HepG2 (cell line): ENCODE measurements around the gene SFT2D1. TPM values are rescaled to one million over a fixed set of nuclear protein-coding genes. Genes with fewer than 3 reads are reported as not detected.

ENCODE experiments used
- FOSL2 ChIP-seq: sonication (generic); formaldehyde crosslinking; IDR thresholded peaks from 2 replicates; pipeline ENCODE4 v1.4.0; 2020; ENCODE audit warnings: missing genetic modification reagents
- GPN1 ChIP-seq: sonication (generic); formaldehyde crosslinking; IDR thresholded peaks from 2 replicates; pipeline ENCODE4 v1.5.1; 2020; ENCODE audit warnings: missing genetic modification reagents, borderline replicate concordance
- JDP2 ChIP-seq: sonication (generic); formaldehyde crosslinking; IDR thresholded peaks from 2 replicates; pipeline ENCODE4 v1.8.1; 2022; ENCODE audit warnings: missing genetic modification reagents, borderline replicate concordance
- NCOA5 ChIP-seq: sonication (generic); formaldehyde crosslinking; IDR thresholded peaks from 2 replicates; pipeline ENCODE4 v1.4.0; 2020; ENCODE audit warnings: missing genetic modification reagents
- NFATC3 ChIP-seq: sonication (generic); formaldehyde crosslinking; IDR thresholded peaks from 2 replicates; pipeline ENCODE4 v1.5.1; 2020; ENCODE audit warnings: mild to moderate bottlenecking, missing genetic modification reagents
- ONECUT2 ChIP-seq: sonication (generic); formaldehyde crosslinking; IDR thresholded peaks from 2 replicates; pipeline ENCODE4 v1.4.0; 2020; ENCODE audit warnings: missing genetic modification reagents
- RFX1 ChIP-seq: fragments of 450-650 bp; IDR thresholded peaks from 2 replicates; pipeline ENCODE4 v1.6.1; 2017
- YY1 ChIP-seq: IDR thresholded peaks from 2 replicates; pipeline ENCODE4 v1.6.1; 2011; ENCODE audit warnings: low read length, low read depth, moderate library complexity, mild to moderate bottlenecking; ENCODE audit not compliant: insufficient read depth, insufficient replicate concordance
- ZFX ChIP-seq: sonication (generic); formaldehyde crosslinking; IDR thresholded peaks from 2 replicates; pipeline ENCODE4 v1.4.0; 2020; ENCODE audit warnings: mild to moderate bottlenecking, low read depth, missing genetic modification reagents, moderate library complexity
- ZNF207 ChIP-seq: fragments of 450-650 bp; IDR thresholded peaks from 2 replicates; pipeline ENCODE4 v1.6.1; 2016; ENCODE audit warnings: antibody characterized with exemption, borderline replicate concordance
- ZNF556 ChIP-seq: sonication (generic); formaldehyde crosslinking; IDR thresholded peaks from 2 replicates; pipeline ENCODE4 v1.4.0; 2020; ENCODE audit warnings: mild to moderate bottlenecking, missing genetic modification reagents, borderline replicate concordance
- polyA plus RNA-seq, 8 experiments: library from polyadenylated mRNA; depleted of rRNA in 3 of 8; stranded (reverse) in 7 of 8; unstranded in 1 of 8; fragments of >200 nt; fragmentation: Illumina TruSeq in 4 of 8; extraction: Trizol in 4 of 8; gene quantifications; 2 replicates each; pipeline versions ENCODE4 v1.2.1 to v1.2.3, GENCODE V29; 2011 to 2016; ENCODE audit warnings: low read depth in 4 of 8, missing spikeins in 1 of 8, mixed read lengths in 1 of 8; ENCODE audit not compliant: insufficient read depth in 1 of 8
- total RNA-seq, 5 experiments: library from RNA; depleted of rRNA; stranded (reverse); fragments of >200 nt; fragmentation: Illumina TruSeq; extraction: Trizol; gene quantifications; 2 replicates each; pipeline ENCODE4 v1.2.3, GENCODE V29; 2016; ENCODE audit warnings: low read depth in 1 of 5
- TF ChIP-seq, protein P1 (sequence below): sonication (generic); formaldehyde crosslinking; IDR thresholded peaks from 2 replicates; pipeline ENCODE4 v1.4.0; 2020; ENCODE audit warnings: mild to moderate bottlenecking, missing genetic modification reagents
- TF ChIP-seq, protein P2 (sequence below): sonication (generic); formaldehyde crosslinking; IDR thresholded peaks from 2 replicates; pipeline ENCODE4 v1.5.0; 2020; ENCODE audit warnings: missing genetic modification reagents
- TF ChIP-seq, protein P3 (sequence below): sonication (generic); formaldehyde crosslinking; IDR thresholded peaks from 2 replicates; pipeline ENCODE4 v1.4.0; 2020; ENCODE audit warnings: missing genetic modification reagents, borderline replicate concordance
- TF ChIP-seq, protein P4 (sequence below): sonication (generic); formaldehyde crosslinking; IDR thresholded peaks from 2 replicates; pipeline ENCODE4 v1.4.0; 2020; ENCODE audit warnings: missing genetic modification reagents
- TF ChIP-seq, protein P5 (sequence below): sonication (generic); formaldehyde crosslinking; IDR thresholded peaks from 2 replicates; pipeline ENCODE4 v1.4.0; 2020; ENCODE audit warnings: missing genetic modification reagents

Gene SFT2D1
- total and polyA plus RNA-seq, 2 of the 13 experiments (the other 11 are each of a cell fraction or from before 2014, with no cell fraction given), result 115 to 147 TPM

DNA sequence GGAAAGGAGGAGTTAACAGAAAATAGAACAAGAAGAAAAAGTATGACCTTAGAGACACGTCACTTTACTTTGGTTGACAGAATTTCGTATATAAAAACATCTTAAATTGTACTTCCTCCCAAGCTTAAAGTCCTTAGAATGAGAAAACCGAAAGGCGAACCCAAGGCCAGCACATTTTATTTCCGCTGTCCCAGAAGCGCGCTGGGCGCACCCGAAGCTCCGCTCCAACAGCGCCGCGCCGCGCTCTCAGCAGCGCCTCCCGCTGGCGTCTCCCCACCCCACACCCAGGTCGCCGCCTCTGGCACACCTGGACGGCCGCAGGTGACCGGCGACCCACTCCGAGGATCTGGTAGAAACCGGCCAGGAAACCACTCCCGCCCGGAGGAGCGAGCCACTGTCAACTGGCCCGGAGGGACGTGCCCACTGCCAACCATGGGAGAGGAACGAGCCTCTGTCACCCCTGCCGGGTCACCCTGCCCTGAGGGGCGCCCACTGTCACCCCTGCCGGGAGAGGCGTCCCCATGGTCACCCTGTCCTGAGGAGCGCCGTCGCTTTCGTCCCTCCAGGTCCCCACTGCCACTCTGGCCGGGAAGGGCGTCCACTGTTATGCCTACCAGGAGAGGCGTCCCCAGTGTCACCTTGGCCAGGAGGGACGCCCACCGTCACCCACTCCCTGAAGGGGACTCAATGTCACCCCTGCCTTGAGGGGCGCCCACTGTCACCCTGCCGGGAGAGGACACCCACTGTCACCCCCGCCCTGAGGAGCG, 39.6 kb upstream of the SFT2D1 start (continued):
- TF ChIP-seq, protein P1, sequence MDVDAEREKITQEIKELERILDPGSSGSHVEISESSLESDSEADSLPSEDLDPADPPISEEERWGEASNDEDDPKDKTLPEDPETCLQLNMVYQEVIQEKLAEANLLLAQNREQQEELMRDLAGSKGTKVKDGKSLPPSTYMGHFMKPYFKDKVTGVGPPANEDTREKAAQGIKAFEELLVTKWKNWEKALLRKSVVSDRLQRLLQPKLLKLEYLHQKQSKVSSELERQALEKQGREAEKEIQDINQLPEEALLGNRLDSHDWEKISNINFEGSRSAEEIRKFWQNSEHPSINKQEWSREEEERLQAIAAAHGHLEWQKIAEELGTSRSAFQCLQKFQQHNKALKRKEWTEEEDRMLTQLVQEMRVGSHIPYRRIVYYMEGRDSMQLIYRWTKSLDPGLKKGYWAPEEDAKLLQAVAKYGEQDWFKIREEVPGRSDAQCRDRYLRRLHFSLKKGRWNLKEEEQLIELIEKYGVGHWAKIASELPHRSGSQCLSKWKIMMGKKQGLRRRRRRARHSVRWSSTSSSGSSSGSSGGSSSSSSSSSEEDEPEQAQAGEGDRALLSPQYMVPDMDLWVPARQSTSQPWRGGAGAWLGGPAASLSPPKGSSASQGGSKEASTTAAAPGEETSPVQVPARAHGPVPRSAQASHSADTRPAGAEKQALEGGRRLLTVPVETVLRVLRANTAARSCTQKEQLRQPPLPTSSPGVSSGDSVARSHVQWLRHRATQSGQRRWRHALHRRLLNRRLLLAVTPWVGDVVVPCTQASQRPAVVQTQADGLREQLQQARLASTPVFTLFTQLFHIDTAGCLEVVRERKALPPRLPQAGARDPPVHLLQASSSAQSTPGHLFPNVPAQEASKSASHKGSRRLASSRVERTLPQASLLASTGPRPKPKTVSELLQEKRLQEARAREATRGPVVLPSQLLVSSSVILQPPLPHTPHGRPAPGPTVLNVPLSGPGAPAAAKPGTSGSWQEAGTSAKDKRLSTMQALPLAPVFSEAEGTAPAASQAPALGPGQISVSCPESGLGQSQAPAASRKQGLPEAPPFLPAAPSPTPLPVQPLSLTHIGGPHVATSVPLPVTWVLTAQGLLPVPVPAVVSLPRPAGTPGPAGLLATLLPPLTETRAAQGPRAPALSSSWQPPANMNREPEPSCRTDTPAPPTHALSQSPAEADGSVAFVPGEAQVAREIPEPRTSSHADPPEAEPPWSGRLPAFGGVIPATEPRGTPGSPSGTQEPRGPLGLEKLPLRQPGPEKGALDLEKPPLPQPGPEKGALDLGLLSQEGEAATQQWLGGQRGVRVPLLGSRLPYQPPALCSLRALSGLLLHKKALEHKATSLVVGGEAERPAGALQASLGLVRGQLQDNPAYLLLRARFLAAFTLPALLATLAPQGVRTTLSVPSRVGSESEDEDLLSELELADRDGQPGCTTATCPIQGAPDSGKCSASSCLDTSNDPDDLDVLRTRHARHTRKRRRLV (CRISPR knock-in tag), result peak; percentile 74; the same call in 1 of the 2 replicates
- TF ChIP-seq, protein P2, sequence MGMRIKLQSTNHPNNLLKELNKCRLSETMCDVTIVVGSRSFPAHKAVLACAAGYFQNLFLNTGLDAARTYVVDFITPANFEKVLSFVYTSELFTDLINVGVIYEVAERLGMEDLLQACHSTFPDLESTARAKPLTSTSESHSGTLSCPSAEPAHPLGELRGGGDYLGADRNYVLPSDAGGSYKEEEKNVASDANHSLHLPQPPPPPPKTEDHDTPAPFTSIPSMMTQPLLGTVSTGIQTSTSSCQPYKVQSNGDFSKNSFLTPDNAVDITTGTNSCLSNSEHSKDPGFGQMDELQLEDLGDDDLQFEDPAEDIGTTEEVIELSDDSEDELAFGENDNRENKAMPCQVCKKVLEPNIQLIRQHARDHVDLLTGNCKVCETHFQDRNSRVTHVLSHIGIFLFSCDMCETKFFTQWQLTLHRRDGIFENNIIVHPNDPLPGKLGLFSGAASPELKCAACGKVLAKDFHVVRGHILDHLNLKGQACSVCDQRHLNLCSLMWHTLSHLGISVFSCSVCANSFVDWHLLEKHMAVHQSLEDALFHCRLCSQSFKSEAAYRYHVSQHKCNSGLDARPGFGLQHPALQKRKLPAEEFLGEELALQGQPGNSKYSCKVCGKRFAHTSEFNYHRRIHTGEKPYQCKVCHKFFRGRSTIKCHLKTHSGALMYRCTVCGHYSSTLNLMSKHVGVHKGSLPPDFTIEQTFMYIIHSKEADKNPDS (CRISPR knock-in tag), result peak; percentile 63; the same call in 1 of the 2 replicates
- TF ChIP-seq ONECUT2 (CRISPR knock-in tag) (no peak), ZFX (CRISPR knock-in tag) (peak; percentile 55), FOSL2 (peak; percentile 61), NFATC3 (CRISPR knock-in tag) (no peak), GPN1 (CRISPR knock-in tag) (no peak), JDP2 (CRISPR knock-in tag) (no peak), NCOA5 (CRISPR knock-in tag) (no peak), YY1 (peak; percentile 77), ZNF556 (peak; percentile 82), ZNF207 (no peak), RFX1 (no peak)
- TF ChIP-seq, protein P3, sequence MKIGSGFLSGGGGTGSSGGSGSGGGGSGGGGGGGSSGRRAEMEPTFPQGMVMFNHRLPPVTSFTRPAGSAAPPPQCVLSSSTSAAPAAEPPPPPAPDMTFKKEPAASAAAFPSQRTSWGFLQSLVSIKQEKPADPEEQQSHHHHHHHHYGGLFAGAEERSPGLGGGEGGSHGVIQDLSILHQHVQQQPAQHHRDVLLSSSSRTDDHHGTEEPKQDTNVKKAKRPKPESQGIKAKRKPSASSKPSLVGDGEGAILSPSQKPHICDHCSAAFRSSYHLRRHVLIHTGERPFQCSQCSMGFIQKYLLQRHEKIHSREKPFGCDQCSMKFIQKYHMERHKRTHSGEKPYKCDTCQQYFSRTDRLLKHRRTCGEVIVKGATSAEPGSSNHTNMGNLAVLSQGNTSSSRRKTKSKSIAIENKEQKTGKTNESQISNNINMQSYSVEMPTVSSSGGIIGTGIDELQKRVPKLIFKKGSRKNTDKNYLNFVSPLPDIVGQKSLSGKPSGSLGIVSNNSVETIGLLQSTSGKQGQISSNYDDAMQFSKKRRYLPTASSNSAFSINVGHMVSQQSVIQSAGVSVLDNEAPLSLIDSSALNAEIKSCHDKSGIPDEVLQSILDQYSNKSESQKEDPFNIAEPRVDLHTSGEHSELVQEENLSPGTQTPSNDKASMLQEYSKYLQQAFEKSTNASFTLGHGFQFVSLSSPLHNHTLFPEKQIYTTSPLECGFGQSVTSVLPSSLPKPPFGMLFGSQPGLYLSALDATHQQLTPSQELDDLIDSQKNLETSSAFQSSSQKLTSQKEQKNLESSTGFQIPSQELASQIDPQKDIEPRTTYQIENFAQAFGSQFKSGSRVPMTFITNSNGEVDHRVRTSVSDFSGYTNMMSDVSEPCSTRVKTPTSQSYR (CRISPR knock-in tag), result no peak
- TF ChIP-seq, protein P4, sequence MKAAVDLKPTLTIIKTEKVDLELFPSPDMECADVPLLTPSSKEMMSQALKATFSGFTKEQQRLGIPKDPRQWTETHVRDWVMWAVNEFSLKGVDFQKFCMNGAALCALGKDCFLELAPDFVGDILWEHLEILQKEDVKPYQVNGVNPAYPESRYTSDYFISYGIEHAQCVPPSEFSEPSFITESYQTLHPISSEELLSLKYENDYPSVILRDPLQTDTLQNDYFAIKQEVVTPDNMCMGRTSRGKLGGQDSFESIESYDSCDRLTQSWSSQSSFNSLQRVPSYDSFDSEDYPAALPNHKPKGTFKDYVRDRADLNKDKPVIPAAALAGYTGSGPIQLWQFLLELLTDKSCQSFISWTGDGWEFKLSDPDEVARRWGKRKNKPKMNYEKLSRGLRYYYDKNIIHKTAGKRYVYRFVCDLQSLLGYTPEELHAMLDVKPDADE (CRISPR knock-in tag), result no peak
- TF ChIP-seq, protein P5, sequence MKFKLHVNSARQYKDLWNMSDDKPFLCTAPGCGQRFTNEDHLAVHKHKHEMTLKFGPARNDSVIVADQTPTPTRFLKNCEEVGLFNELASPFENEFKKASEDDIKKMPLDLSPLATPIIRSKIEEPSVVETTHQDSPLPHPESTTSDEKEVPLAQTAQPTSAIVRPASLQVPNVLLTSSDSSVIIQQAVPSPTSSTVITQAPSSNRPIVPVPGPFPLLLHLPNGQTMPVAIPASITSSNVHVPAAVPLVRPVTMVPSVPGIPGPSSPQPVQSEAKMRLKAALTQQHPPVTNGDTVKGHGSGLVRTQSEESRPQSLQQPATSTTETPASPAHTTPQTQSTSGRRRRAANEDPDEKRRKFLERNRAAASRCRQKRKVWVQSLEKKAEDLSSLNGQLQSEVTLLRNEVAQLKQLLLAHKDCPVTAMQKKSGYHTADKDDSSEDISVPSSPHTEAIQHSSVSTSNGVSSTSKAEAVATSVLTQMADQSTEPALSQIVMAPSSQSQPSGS (CRISPR knock-in tag), result peak; percentile 67; the same call in 1 of the 2 replicates
